HAP-1 (cell line): Measurements from ENCODE around the gene SLC5A6.
A peak's percentile ranks its signal among the peaks of the same experiment; 100 is the strongest.

ENCODE experiments used
- DNase-seq, 2 experiments: peaks; one replicate each; pipeline ENCODE4 v3.0.0-alpha.2; 2016 to 2020; ENCODE audit warnings: low spot score in 2 of 2
- H3K27me3 ChIP-seq: fragments of 250-450 bp; sonication (Bioruptor Pico); 2 replicates; pipeline ENCODE4 v1.5.1; 2020; ENCODE audit warnings: low read depth, mild to moderate bottlenecking, moderate library complexity
- H3K36me3 ChIP-seq: fragments of 250-450 bp; sonication (Bioruptor Pico); replicated peaks from 2 replicates; pipeline ENCODE4 v1.5.1; 2020; ENCODE audit warnings: mild to moderate bottlenecking
- H3K4me1 ChIP-seq: fragments of 250-450 bp; sonication (Bioruptor Pico); 2 replicates; pipeline ENCODE4 v1.5.1; 2020; ENCODE audit warnings: mild to moderate bottlenecking
- H3K4me3 ChIP-seq: fragments of 250-450 bp; sonication (Bioruptor Pico); 2 replicates; pipeline ENCODE4 v1.5.1; 2020; ENCODE audit warnings: mild to moderate bottlenecking, moderate library complexity
- H3K9me3 ChIP-seq: fragments of 250-450 bp; sonication (Bioruptor Pico); 2 replicates; pipeline ENCODE4 v1.5.1; 2020; ENCODE audit warnings: mild to moderate bottlenecking, moderate library complexity
- in situ Hi-C: fragments of 300-500 bp; cut with MboI; formaldehyde crosslinking; loops from 3 replicates; pipeline ENCODE4 v1.14.3; 2020; ENCODE audit warnings: low sequenced_read_pairs, inconsistent platforms, mixed read lengths

Gene SLC5A6

DNA sequence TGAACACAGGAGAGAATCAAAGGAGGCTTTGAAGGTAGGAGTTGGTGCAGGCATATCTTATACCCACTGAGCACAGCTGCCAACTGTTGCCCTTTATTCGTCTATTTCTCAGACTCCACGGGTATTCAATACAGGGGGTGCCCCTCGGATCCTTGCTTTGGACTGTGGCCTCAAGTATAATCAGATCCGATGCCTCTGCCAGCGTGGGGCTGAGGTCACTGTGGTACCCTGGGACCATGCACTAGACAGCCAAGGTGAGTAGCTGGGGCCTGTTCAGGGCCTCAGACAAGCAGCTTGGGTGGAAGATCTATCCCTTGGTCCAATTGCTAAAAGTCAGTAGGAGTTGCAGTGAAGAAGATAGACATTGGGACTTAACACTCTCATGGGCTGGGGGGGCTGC is 10.3 kb upstream of the SLC5A6 start:
- Histone ChIP-seq H3K9me3 (no peaks in the 10 kb centered on the region), H3K4me1 (peaks cover 15% of the 10 kb centered on the region), H3K27me3 (no peaks in the 10 kb centered on the region), H3K4me3 (no peak overlapping the region), H3K36me3 (peaks cover 98% of the 10 kb centered on the region)
- in situ Hi-C loops = no loop called here
- no peak for DNase-seq

- no peak overlapping the region for H3K4me3 ChIP-seq
- no peaks in the 10 kb centered on the region for H3K9me3 ChIP-seq
- DNase-seq = no peak
- peaks cover 94% of the 10 kb centered on the region for H3K36me3 ChIP-seq
- in situ Hi-C loops = no loop called here
- H3K27me3 ChIP-seq = no peaks in the 10 kb centered on the region
- peaks cover 21% of the 10 kb centered on the region for H3K4me1 ChIP-seq
Observed at GRCh38 chr2:27221166-27221565, 9.1 kb upstream of the SLC5A6 start.

DNA sequence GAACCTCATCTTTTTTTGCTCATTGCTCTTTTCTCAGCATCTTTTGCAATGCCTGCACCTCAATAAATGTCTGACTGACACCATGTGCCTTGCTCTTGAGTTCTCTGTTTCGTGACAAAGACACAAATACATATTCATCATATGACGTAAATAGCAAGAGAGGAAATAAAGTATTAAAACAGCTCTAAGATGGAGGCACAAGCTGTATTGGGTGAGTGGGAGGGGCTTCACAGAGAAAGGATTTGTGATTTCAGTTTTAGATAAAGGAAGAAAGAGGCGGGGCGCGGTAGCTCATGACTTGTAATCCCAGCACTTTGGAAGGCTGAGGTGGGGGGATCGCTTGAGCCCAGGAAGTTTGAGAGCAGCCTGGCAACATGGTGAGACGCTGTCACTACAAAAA is 8.0 kb upstream of the SLC5A6 start:
- H3K4me3 ChIP-seq = no peak overlapping the region
- peaks cover 21% of the 10 kb centered on the region for H3K4me1 ChIP-seq
- no peaks in the 10 kb centered on the region for H3K27me3 ChIP-seq
- peaks cover 91% of the 10 kb centered on the region for H3K36me3 ChIP-seq
- in situ Hi-C loops = no loop called here
- DNase-seq = peak in 1 of 2 experiments; percentile 25
- no peaks in the 10 kb centered on the region for H3K9me3 ChIP-seq

DNA sequence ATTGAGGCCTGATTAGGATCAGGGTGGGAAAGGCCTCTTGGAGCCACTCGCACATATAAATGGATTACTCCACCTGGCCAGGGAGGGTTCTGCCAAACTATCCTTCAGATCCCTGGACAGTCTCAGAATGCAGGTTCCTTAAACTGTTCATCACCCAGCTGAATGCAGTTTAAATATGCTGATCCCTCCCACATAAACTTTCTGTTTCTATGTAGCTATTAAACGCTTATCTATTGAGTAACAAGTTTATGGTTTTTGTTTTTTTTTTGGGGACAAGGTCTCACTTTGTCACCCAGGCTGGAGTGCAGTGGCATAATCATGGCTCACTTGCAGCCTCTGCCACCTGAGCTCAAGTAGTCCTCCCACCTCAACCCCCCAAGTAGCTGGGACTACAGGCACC is 7.0 kb upstream of the SLC5A6 start:
- no peaks in the 10 kb centered on the region for H3K9me3 ChIP-seq
- no peak for DNase-seq
- in situ Hi-C loops = no loop called here
- H3K4me3 ChIP-seq = peak overlapping the region; percentile 68; the same call in 1 of the 2 replicates
- peaks cover 21% of the 10 kb centered on the region for H3K4me1 ChIP-seq
- no peaks in the 10 kb centered on the region for H3K27me3 ChIP-seq
- H3K36me3 ChIP-seq = peaks cover 88% of the 10 kb centered on the region

DNA sequence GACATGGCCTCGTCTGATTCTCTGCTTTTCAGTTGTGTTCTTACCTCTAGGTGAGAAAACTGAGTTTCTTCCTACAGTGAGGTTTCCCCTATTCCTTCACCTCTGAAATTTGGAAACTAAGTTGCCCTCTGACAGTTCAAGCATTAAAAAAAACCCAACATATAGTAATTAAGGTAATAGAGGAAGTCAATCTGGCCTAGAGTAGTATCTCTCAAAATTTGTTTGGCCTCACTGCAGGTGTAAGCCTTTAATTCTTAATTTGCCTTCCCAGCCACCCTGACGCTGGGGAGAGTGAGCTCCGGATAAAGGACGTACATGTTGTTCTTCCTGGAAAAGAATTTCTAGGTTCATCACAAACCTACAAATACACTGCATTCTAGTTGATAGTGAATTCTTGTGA is 6.5 kb upstream of the SLC5A6 start:
- H3K9me3 ChIP-seq = no peaks in the 10 kb centered on the region
- no peak for DNase-seq
- H3K36me3 ChIP-seq = peaks cover 86% of the 10 kb centered on the region
- in situ Hi-C loops = no loop called here
- peak overlapping the region; percentile 68 for H3K4me3 ChIP-seq
- H3K27me3 ChIP-seq = no peaks in the 10 kb centered on the region
- peaks cover 21% of the 10 kb centered on the region for H3K4me1 ChIP-seq

DNA sequence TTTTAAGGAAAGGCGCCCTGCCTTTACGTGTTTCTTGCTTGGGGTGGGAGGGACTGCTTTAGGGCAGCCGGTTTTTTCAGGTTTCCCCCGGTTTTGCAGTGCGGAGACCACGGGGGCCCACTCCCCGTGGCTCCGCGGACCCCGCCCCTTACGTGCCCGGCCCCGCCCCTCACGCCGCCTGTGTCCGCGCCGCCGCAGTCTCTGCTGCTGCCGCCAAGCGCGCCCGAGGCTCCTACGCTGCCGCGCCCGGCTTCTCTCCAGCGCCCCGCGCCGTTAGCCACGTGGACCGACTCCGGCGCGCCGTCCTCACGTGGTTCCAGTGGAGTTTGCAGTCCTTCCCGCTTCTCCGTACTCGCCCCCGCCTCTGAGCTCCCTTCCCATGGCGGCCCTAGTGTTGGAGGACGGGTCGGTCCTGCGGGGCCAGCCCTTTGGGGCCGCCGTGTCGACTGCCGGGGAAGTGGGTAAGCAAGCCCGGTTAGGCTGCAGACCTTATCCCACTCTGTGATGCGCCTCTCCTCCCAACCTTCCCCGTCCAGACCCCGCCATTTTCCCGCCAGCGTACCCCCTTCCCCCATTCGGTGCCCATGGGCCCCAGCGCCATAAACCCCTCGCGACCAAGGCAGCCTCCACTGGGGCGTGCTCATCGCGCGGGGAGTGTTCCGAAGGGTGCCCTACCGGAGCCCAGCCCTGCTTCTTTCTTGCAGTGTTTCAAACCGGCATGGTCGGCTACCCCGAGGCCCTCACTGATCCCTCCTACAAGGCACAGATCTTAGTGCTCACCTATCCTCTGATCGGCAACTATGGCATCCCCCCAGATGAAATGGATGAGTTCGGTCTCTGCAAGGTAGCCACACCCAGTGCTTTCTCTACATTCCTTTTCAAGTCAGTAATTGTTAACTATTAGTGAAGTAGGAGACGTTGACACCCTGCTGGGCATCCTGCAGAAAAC is 5.4 kb upstream of the SLC5A6 start, which contains the start of gene CAD:
Gene CAD (plus strand): TSS at position 197 of the 949 bp plus-strand sequence. CDS start 183 bp downstream, at position 380.
- H3K9me3 ChIP-seq = no peaks in the 10 kb centered on the region
- H3K4me1 ChIP-seq = peaks cover 30% of the 10 kb centered on the region
- peak; percentile 84 to 93 for DNase-seq
- peak within 1 kb of the TSS; percentile 68 for H3K4me3 ChIP-seq
- H3K27me3 ChIP-seq = no peaks in the 10 kb centered on the region
- H3K36me3 ChIP-seq = peaks cover 79% of the 10 kb centered on the region
- in situ Hi-C loops = no loop called here

DNA sequence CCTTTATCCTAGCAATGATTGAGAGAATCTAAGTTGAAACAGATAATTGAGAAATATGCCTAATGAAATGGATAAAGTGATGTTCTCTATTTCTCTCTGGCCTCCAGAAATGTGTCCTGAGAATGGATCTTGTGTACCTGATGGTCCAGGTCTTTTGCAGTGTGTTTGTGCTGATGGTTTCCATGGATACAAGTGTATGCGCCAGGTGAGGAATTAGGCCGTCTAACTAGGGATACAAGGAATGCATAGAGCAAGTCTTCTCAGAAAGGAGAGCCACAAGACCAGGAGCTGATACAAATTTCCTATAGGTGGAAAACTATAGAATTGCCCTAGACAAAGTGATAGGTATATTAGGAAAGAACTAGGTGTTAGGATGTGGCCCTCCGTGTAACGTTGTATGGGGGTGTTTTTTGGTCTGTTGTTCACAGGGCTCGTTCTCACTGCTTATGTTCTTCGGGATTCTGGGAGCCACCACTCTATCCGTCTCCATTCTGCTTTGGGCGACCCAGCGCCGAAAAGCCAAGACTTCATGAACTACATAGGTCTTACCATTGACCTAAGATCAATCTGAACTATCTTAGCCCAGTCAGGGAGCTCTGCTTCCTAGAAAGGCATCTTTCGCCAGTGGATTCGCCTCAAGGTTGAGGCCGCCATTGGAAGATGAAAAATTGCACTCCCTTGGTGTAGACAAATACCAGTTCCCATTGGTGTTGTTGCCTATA is 4.5 kb upstream of the SLC5A6 start:
- no peaks in the 10 kb centered on the region for H3K9me3 ChIP-seq
- no peak for DNase-seq
- H3K4me3 ChIP-seq = peak overlapping the region; percentile 68
- in situ Hi-C loops = no loop called here
- H3K4me1 ChIP-seq = peaks cover 30% of the 10 kb centered on the region
- no peaks in the 10 kb centered on the region for H3K27me3 ChIP-seq
- peaks cover 71% of the 10 kb centered on the region for H3K36me3 ChIP-seq

DNA sequence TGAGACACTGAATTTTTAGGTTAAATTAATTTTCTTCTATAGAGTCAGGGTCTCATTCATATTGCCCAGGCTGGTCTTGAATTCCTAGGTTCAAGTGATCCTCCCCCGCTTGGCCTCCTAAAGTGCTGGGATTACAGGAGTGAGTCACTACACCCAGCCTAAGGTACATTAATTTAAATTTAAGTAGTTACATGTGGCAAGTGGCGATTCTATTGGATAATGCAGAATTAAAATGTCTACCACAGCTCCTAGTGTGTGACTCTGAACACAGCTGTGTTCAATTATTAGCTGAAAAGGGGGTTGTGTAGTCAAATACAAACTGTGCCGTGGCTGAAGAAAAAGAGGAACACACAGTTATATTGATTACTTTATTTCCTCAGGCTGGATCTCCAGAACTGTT is 2.9 kb upstream of the SLC5A6 start:
- no peak for DNase-seq
- peaks cover 34% of the 10 kb centered on the region for H3K4me1 ChIP-seq
- peaks cover 55% of the 10 kb centered on the region for H3K36me3 ChIP-seq
- in situ Hi-C loops = no loop called here
- H3K9me3 ChIP-seq = no peaks in the 10 kb centered on the region
- H3K4me3 ChIP-seq = no peak overlapping the region
- H3K27me3 ChIP-seq = no peaks in the 10 kb centered on the region

DNA sequence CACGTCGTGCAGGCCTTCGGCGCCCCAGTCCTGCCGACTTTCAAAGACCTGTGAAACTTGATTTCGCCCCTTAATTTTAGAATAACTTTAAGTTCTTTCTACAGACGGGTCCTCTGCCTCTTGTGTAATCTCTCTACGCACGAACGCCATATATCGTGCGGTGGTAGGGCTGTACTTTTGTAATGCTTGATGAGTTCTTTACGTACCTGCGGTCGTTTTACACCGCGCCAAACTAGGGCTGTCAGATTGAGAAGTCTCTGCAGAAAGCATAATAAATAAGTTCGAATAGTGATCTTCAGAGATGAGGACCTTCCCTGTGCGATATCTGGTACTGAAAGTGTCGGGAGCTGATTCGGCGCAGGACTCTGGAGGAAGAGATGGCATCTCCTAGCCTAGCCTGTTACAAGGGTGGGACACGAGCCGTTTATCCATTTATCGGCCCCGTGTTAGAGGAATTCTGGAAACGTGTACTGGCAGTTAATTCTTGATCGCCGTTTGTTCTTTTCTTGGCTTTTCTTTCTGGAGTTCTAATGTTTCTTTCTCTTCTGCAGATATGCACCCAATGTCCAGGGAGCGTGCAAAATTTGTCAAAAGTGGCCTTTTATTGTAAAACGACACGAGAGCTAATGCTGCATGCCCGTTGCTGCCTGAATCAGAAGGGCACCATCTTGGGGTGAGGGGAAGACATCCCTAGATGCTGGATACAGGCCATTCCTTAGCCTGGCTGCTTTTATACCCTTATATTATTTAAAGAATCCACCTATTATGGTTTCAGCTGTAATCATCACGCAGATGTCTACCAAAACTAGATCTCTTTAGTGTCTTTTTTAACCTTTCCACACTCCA is 781 bp upstream of the SLC5A6 start:
- Histone ChIP-seq H3K4me3 (peak overlapping the region; percentile 73), H3K9me3 (no peaks in the 10 kb centered on the region), H3K4me1 (peaks cover 31% of the 10 kb centered on the region), H3K27me3 (no peaks in the 10 kb centered on the region), H3K36me3 (peaks cover 47% of the 10 kb centered on the region)
- DNase-seq = peak; percentile 13 to 30
- in situ Hi-C loops = no loop called here

DNA sequence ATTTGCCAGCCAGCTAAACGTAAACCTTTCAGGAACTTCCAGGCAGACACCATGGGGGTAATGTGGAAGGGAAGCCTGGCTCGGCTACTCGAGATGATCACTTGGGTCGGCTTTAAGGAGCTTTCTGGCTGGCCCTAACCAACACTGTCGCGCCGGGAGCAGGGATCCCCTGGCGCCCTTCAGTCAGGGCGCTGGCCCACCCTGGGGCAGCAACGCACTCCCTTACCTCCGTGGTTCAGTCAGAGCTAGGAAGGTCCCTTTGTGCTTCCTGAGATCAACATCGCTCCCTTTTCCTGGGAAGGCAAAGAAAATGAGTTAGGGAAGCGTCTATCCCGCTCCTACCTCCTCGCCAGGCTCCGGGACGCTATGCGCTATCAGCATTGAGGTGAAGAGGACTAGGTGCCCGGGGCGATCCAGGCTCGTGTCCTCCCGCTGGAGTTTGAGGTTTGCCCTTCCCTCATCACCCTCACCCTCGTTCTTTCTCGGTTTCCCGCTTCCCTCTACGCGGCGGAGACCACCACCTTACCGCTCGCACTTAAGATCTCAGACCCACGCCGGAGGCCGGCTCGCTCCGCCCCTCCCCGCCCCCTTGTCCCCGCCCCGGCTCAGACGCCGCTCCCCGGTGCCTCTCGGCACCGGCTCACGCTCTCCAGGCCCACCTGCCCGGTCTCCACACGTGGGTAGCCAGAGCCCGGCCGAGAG is 676 bp downstream of the SLC5A6 start:
- DNase-seq = peak in 1 of 2 experiments; percentile 79

DNA sequence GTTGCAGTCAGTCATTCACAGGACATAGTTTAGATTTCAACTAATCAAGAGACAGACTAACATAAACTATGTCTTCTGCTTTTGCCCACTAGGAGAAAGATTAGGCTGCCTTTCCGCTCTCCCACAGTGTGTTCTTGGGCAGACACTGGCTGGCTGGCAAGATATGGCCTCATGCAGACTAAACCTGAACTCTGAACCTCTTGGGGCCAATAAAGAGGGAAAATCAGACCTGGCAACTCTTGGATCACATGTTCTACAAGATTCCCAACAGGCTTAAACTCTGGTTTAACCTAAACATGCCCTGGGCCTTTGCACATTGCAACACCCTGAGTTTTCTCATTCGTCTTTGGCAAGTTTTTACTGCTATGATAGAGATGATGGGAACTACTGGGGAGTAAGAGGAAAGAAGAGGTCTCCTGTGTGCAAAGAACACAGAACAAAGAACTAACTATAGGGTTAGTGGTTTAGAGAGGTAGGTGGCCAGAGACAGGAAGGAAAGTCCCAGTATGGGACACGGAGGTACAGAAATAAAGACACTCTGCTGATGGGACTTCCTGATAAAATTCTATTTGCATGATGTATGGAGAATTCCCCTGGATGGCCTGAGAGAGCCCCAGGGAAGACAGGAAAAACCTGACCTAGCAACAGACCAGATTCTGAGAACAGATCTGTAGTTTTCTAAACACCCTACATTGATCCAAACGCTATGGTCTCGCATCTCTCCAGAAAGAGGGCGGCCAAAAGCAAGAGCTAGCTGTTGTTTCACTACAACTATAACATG is 2.3 kb downstream of the SLC5A6 start:
- peaks cover 55% of the 10 kb centered on the region for H3K36me3 ChIP-seq
- no peak for DNase-seq
- no peak overlapping the region for H3K4me3 ChIP-seq
- H3K27me3 ChIP-seq = no peaks in the 10 kb centered on the region
- in situ Hi-C loops = no loop called here
- H3K4me1 ChIP-seq = peaks cover 25% of the 10 kb centered on the region
- no peaks in the 10 kb centered on the region for H3K9me3 ChIP-seq

More for the DNA sequence above, 676 bp downstream of the SLC5A6 start:
- no peaks in the 10 kb centered on the region for H3K27me3 ChIP-seq
- in situ Hi-C loops = no loop called here
- peaks cover 25% of the 10 kb centered on the region for H3K4me1 ChIP-seq
- no peaks in the 10 kb centered on the region for H3K9me3 ChIP-seq
- peaks cover 52% of the 10 kb centered on the region for H3K36me3 ChIP-seq
- peak overlapping the region; percentile 73 for H3K4me3 ChIP-seq

DNA sequence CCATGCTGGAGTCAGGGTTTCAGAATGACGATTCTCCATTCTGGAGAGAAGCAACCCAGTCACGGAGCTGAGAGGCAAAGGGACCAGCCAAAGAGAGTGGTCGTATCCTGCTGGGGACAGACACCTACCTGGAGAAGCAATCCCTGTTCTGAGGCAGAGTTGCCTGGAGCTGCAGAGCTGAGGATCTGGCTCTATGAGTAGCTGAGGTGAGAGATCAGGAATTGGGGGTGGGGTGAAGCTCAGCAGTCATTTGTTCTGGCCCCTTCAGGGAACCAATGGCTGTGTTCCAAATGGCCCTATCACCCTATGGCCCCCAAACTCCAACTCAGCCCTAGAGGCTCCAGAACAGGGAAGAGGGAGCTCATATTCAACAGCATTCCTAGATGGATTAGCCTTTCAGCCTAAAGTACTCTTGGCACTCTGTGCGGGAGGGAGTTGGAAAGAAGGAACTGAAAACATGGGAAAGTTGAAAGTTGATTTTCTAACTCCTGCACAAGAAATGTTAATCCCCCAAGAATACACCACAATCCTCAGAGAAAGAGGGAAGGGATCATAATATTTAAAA is 3.5 kb downstream of the SLC5A6 start:
- DNase-seq = peak in 1 of 2 experiments; percentile 33
- Histone ChIP-seq H3K4me1 (peaks cover 24% of the 10 kb centered on the region), H3K9me3 (no peaks in the 10 kb centered on the region), H3K36me3 (peaks cover 60% of the 10 kb centered on the region), H3K27me3 (no peaks in the 10 kb centered on the region), H3K4me3 (no peak overlapping the region)
- in situ Hi-C loops = no loop called here
